Hepatocyte (in vitro differentiated cells): ENCODE results near the gene PKP4. TPM values are rescaled to one million over a fixed set of nuclear protein-coding genes. Genes with fewer than 3 reads are reported as not detected.
"Not testable (repeated sequence)": the region's sequence is repeated elsewhere in the genome, so short reads cannot be mapped to it uniquely, and the experiment has no call there.

Experiments used
- DNase-seq: peaks from one replicate; pipeline ENCODE4 v3.0.0-alpha.2; 2016; ENCODE audit warnings: low spot score
- H2AFZ ChIP-seq: fragments of 200-600 bp; sonication (generic); 2 replicates; pipeline ENCODE4 v1.6.0; 2016; ENCODE audit warnings: antibody characterized with exemption, mild to moderate bottlenecking
- H3K27ac ChIP-seq: fragments of 200-600 bp; sonication (generic); 2 replicates; pipeline ENCODE4 v1.5.1; 2016; ENCODE audit warnings: mild to moderate bottlenecking
- H3K27me3 ChIP-seq: fragments of 200-600 bp; sonication (generic); 2 replicates; pipeline ENCODE4 v1.6.1; 2016
- H3K36me3 ChIP-seq: fragments of 200-600 bp; sonication (generic); replicated peaks from 2 replicates; pipeline ENCODE4 v1.5.1; 2016; ENCODE audit warnings: low read depth; ENCODE audit not compliant: insufficient read depth
- H3K4me1 ChIP-seq: fragments of 200-600 bp; sonication (generic); 2 replicates; pipeline ENCODE4 v1.5.1; 2016; ENCODE audit warnings: mild to moderate bottlenecking, moderate library complexity; ENCODE audit not compliant: insufficient read depth
- H3K4me2 ChIP-seq: fragments of 200-600 bp; sonication (generic); 2 replicates; pipeline ENCODE4 v1.6.0; 2016
- H3K4me3 ChIP-seq: fragments of 200-600 bp; sonication (generic); 2 replicates; pipeline ENCODE4 v1.5.1; 2016; ENCODE audit warnings: mild to moderate bottlenecking
- H3K79me2 ChIP-seq: fragments of 200-600 bp; sonication (generic); 2 replicates; pipeline ENCODE4 v1.6.0; 2017; ENCODE audit warnings: mild to moderate bottlenecking
- H3K9me2 ChIP-seq: fragments of 200-600 bp; sonication (generic); replicated peaks from 2 replicates; pipeline ENCODE4 v1.6.0; 2017; ENCODE audit warnings: mild to moderate bottlenecking; ENCODE audit not compliant: insufficient read depth
- H3K9me3 ChIP-seq: fragments of 200-600 bp; sonication (generic); 2 replicates; pipeline ENCODE4 v1.5.1; 2016; ENCODE audit warnings: low read depth, mild to moderate bottlenecking
- H4K20me1 ChIP-seq: fragments of 200-600 bp; sonication (generic); 2 replicates; pipeline ENCODE4 v1.6.0; 2016; ENCODE audit warnings: mild to moderate bottlenecking; ENCODE audit not compliant: insufficient read depth, poor library complexity, severe bottlenecking
- CTCF ChIP-seq: fragments of 200-600 bp; sonication (generic); IDR thresholded peaks from 2 replicates; pipeline ENCODE4 v1.5.1; 2016; ENCODE audit warnings: antibody characterized with exemption, mild to moderate bottlenecking; ENCODE audit not compliant: poor library complexity
- EZH2 ChIP-seq: fragments of 200-600 bp; sonication (generic); IDR thresholded peaks from 2 replicates; pipeline ENCODE4 v1.6.1; 2016; ENCODE audit warnings: antibody characterized with exemption, mild to moderate bottlenecking, borderline replicate concordance
- EZH2phosphoT487 ChIP-seq: fragments of 200-600 bp; sonication (generic); IDR thresholded peaks from one replicate; pipeline ENCODE4 v1.6.1; 2018; ENCODE audit warnings: antibody characterized with exemption, mild to moderate bottlenecking, low read depth, moderate library complexity; ENCODE audit not compliant: unreplicated experiment, severe bottlenecking
- WGBS: methylation state at CpG from one replicate; pipeline ENCODE4 v1.1.6; 2016; ENCODE audit warnings: low lambda C conversion rate; ENCODE audit errors: missing lambda C conversion rate; 5-methylcytosine and 5-hydroxymethylcytosine counted together
- polyA plus RNA-seq: library from polyadenylated mRNA; unstranded; fragments of >200 nt; fragmentation: Nextera tagmentation; extraction: Ambion mirVana; gene quantifications from 2 replicates; pipeline ENCODE4 v1.2.1, GENCODE V29; 2016
- total RNA-seq: library from RNA; depleted of rRNA; stranded (reverse); fragments of >200 nt; gene quantifications from 2 replicates; pipeline ENCODE4 v1.2.3, GENCODE V29; 2014

PKP4 gene
- total and polyA plus RNA-seq, 2 experiments from 2014 or later: 10.6 to 32.2 TPM

GRCh38 chr2:158432117-158432516 lies 24.6 kb upstream of the PKP4 start:
- H4K20me1 ChIP-seq: no peaks in the 10 kb centered on the region
- no peak overlapping the region for H3K4me2 ChIP-seq
- no peaks in the 10 kb centered on the region for H3K79me2 ChIP-seq
- TF ChIP-seq CTCF: no peak
- no peak for TF ChIP-seq EZH2
- no peaks in the 10 kb centered on the region for H3K27me3 ChIP-seq
- H3K9me2 ChIP-seq: no peaks in the 10 kb centered on the region
- H3K27ac ChIP-seq: no peak overlapping the region
- H3K4me1 ChIP-seq: no peaks in the 10 kb centered on the region
- no peaks in the 10 kb centered on the region for H3K9me3 ChIP-seq
- H3K4me3 ChIP-seq: no peak overlapping the region
- no peak for DNase-seq
- H2AFZ ChIP-seq: no peak overlapping the region
- no peaks in the 10 kb centered on the region for H3K36me3 ChIP-seq

GRCh38 chr2:158433716-158434115 lies 23.0 kb upstream of the PKP4 start:
- not testable (repeated sequence) for H3K9me3 ChIP-seq, H4K20me1 ChIP-seq, H3K79me2 ChIP-seq, DNase-seq, H3K4me2 ChIP-seq, H3K27me3 ChIP-seq, H3K9me2 ChIP-seq, H3K27ac ChIP-seq, H2AFZ ChIP-seq, H3K36me3 ChIP-seq, H3K4me3 ChIP-seq, H3K4me1 ChIP-seq
- 97% methylated on average over 13 of the region's 13 CpGs for WGBS

GRCh38 chr2:158439062-158439461 lies 17.7 kb upstream of the PKP4 start:
- not testable (repeated sequence) for H3K27ac ChIP-seq, H3K4me2 ChIP-seq, DNase-seq, H2AFZ ChIP-seq, H3K36me3 ChIP-seq, H3K79me2 ChIP-seq, H3K9me2 ChIP-seq, H3K4me1 ChIP-seq, H3K27me3 ChIP-seq, H3K4me3 ChIP-seq, H3K9me3 ChIP-seq, H4K20me1 ChIP-seq
- 94% methylated on average over 4 of the region's 4 CpGs for WGBS

- Histone ChIP-seq H4K20me1 (no peaks in the 10 kb centered on the region), H2AFZ (no peak overlapping the region), H3K4me3 (no peak overlapping the region), H3K4me2 (no peak overlapping the region), H3K79me2 (no peaks in the 10 kb centered on the region), H3K27ac (no peak overlapping the region), H3K4me1 (no peaks in the 10 kb centered on the region), H3K9me2 (no peaks in the 10 kb centered on the region), H3K9me3 (no peaks in the 10 kb centered on the region), H3K27me3 (no peaks in the 10 kb centered on the region), H3K36me3 (no peaks in the 10 kb centered on the region)
- no peak for DNase-seq
- no peak for TF ChIP-seq EZH2phosphoT487
- no peak for TF ChIP-seq EZH2
- TF ChIP-seq CTCF: no peak
- 90% methylated on average over 1 of the region's 1 CpG for WGBS
These were observed 13.1 kb upstream of the PKP4 start for GRCh38 chr2:158443606-158444005.
